ENCODE results near the gene PTDSS2. TPM values are rescaled to one million over a fixed set of nuclear protein-coding genes. Genes with fewer than 3 reads are reported as not detected.

PTDSS2 gene
- total RNA-seq, 6 experiments from 2014 or later = 8.4 to 21.9 (median 11.4) TPM

DNA sequence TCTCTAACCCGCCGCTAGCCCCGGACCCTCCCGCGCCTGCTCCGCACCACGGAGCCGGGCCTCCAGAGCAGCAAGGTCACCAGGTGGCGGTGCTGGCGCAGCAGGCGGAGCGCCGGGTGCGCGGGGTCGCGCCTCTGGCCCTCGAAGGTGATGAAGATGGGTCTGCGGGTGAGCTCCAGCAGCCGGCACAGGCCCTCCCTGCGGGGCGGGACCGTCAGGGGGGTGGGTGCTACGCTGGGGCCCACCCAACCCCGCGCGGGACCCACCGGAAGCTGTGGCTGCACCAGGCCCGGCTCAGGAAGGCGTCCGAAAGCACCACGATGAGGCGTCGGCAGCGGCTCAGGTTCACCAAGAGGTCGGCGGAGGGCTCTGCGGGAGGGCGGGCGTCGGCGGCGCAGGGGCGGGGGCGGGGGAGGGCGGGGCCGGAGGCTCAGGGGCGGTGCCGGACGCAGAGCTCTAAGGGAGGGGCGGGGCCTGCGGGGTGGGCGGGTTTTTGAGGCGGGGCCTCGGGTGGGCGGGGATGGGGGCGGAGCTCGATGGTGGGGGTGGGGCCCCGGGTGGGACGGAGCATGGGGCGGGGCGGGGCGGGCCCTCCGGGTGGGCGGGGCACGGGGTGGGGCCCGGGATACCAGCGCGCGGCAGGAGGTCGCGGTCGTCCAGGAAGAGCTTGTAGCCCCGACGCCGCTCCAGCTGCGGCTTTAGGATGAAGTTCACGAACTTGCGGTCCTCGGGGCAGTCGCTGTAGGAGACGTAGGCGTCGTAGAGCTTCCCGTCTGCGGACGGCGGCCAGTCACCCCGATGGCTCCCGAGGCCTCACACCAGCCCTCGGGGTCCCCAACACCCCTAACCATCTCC, 43.1 kb upstream of the PTDSS2 start:
- Histone ChIP-seq H3K36me3 (no peaks in the 10 kb centered on the region), H3K4me1 (peaks cover 0 to 41% (median 18%) of the 10 kb centered on the region in 4 donors), H3K4me3 (peak overlapping the region; percentile 59 to 70 (median 66)), H3K27me3 (no peaks in the 10 kb centered on the region), H3K9me3 (no peaks in the 10 kb centered on the region), H3K27ac (peak overlapping the region; percentile 64 to 77 (median 64))
- peak; percentile 60 to 67 (median 64) for ATAC-seq
- 7% methylated on average over 3 of the region's 91 CpGs for WGBS (ENCODE audit: insufficient coverage, low coverage, low lambda C conversion rate, missing lambda C conversion rate)
- intact Hi-C loops (cut with DNase I) = loop anchor here (5.0 to 10.0 kb wide), 3 partner anchors 35 to 118 kb away; partner anchors contain the start of genes ANO9 (in 1 of the 2) and PTDSS2 (in 1 of the 2)
- TF ChIP-seq, protein P1, sequence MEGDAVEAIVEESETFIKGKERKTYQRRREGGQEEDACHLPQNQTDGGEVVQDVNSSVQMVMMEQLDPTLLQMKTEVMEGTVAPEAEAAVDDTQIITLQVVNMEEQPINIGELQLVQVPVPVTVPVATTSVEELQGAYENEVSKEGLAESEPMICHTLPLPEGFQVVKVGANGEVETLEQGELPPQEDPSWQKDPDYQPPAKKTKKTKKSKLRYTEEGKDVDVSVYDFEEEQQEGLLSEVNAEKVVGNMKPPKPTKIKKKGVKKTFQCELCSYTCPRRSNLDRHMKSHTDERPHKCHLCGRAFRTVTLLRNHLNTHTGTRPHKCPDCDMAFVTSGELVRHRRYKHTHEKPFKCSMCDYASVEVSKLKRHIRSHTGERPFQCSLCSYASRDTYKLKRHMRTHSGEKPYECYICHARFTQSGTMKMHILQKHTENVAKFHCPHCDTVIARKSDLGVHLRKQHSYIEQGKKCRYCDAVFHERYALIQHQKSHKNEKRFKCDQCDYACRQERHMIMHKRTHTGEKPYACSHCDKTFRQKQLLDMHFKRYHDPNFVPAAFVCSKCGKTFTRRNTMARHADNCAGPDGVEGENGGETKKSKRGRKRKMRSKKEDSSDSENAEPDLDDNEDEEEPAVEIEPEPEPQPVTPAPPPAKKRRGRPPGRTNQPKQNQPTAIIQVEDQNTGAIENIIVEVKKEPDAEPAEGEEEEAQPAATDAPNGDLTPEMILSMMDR (IDR thresholded peaks at IDR 0.05) = peak; percentile 17 to 47 (median 29)
- peak; percentile 48 for TF ChIP-seq POLR2A (IDR thresholded peaks at IDR 0.05)
- peak; percentile 92 to 94 (median 94) for DNase-seq

DNA sequence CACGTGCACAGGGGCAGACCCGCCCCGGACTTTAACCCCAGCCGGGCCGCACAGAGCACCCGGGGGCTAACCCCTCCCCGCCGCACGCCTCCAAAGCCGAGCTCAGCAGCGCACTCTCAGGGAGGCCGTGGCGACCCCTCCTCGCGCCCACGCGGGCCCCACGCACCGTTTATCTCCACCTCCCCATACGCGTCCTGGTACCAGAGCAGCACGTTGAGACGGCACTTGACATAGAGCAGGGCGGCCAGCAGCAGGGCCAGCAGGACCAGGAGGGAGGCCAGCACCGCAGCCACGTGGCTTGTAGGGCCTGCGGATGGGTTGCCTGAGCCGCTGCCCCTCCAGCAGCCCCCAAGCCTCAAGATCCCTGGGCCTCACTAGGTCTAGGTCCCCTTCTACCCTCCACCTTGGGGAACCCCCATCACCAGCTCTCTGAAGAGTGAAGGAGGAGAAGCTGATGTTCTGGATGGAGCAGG, 42.4 kb upstream of the PTDSS2 start:
- Histone ChIP-seq H3K27ac (peak overlapping the region in 1 of 3 donors; percentile 67), H3K36me3 (no peaks in the 10 kb centered on the region), H3K4me1 (peaks cover 0 to 41% (median 18%) of the 10 kb centered on the region in 4 donors), H3K9me3 (no peaks in the 10 kb centered on the region), H3K27me3 (no peaks in the 10 kb centered on the region), H3K4me3 (peak overlapping the region in 1 of 3 donors; percentile 27)
- DNase-seq (no peak), ATAC-seq (peak in 1 of 4 donors; percentile 1)
- intact Hi-C loops (cut with DNase I) = loop anchor here (5.0 to 10.0 kb wide), 3 partner anchors 35 to 117 kb away; partner anchors contain the start of genes ANO9 (in 1 of the 2) and PTDSS2 (in 1 of the 2)
- WGBS (ENCODE audit: insufficient coverage, low coverage, low lambda C conversion rate, missing lambda C conversion rate) = 72% methylated on average over 14 of the region's 28 CpGs
- TF ChIP-seq, protein P1 (IDR thresholded peaks at IDR 0.05) = no peak
- TF ChIP-seq POLR2A (IDR thresholded peaks at IDR 0.05) = no peak

DNA sequence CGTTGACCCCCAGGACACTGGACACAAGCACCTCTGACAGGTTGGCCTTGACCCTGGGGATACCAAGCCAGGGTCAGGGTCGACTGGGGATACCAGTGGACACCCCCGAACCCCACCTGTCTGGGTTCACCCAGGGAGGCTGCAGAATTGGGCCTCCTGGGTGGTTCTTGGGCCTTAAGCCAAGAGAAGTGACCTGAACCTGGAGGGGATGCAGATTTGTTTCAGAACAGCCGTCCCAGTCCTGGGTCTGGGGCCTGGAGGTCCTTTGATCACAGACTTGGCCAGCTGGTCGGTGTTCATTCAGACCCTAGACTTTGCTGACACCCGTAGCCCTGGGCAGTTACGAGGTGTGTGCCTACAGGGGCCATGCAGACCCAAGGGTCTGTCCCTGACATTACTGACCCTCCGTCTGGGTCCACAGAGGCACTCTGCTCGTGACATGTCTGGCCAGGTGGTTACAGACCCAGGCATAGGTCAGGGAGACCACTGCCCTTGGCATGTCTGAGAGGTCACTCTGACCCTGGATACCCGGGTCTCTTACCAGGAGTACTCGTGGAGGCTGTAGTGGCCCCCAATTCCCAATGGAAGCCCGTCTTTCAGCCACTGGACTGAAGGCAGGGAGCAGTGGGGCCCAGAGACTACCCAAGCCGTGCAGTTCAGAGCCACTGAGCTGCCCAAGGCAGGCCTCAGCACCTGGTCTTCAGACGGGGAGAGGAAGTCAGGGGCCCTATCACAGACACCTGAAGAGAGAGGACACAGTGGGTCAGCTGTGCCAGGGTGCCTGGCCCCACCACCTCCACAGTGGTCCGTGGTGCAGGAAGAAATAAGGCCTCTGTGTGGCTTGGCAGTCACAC, 41.7 kb upstream of the PTDSS2 start:
- no peaks in the 10 kb centered on the region for H3K36me3 ChIP-seq
- no CpG with 5 or more reads among the region's 15 CpGs for WGBS (ENCODE audit: insufficient coverage, low coverage, low lambda C conversion rate, missing lambda C conversion rate)

More for the DNA sequence above, 41.7 kb upstream of the PTDSS2 start:
- ATAC-seq (no peak), DNase-seq (peak in 2 of 3 donors; percentile 49 to 52)
- Histone ChIP-seq H3K4me1 (peaks cover 0 to 41% (median 18%) of the 10 kb centered on the region in 4 donors), H3K9me3 (no peaks in the 10 kb centered on the region), H3K4me3 (no peak overlapping the region), H3K27ac (peak overlapping the region in 2 of 3 donors; percentile 67), H3K27me3 (no peaks in the 10 kb centered on the region)
- intact Hi-C loops (cut with DNase I) = loop anchor here (5.0 to 10.0 kb wide), 3 partner anchors 34 to 116 kb away; partner anchors contain the start of genes ANO9 (in 1 of the 2) and PTDSS2 (in 1 of the 2)
- no peak for TF ChIP-seq POLR2A (IDR thresholded peaks at IDR 0.05)
- TF ChIP-seq, protein P1 (IDR thresholded peaks at IDR 0.05) = no peak

All from right lobe of liver (tissue), 6 donors.